HEK293 (cell line): ENCODE measurements around the gene AIFM3.
A peak's percentile ranks its signal among the peaks of the same experiment; 100 is the strongest.

Source experiments
- CTCF ChIA-PET: fragments of 350-600 bp; formaldehyde crosslinking; extraction: SDS; loops from one replicate; lab custom pipeline; 2021; ENCODE audit warnings: antibody characterized with exemption; lab: Yijun Ruan, JAX
- POLR2A ChIA-PET: fragments of 300-600 bp; formaldehyde crosslinking; extraction: SDS; loops from one replicate; lab custom pipeline; 2020; ENCODE audit warnings: antibody characterized with exemption, inconsistent platforms; lab: Yijun Ruan, JAX
- H3K27ac ChIP-seq: fragments of 200-500 bp; sonication (Bioruptor generic); 2 replicates; pipeline ENCODE4 v1.5.1; 2014; ENCODE audit warnings: low read depth, low read length, control low read depth, inconsistent platforms; ENCODE audit errors: extremely low read depth
- H3K36me3 ChIP-seq, 2 experiments: fragments of 200-500 bp in 1 of 2; sonication (Bioruptor generic) in 1 of 2; 1 replicate in 1 of 2; 2 replicates in 1 of 2; pipeline ENCODE4 v1.5.1; 2014 to 2017; ENCODE audit warnings: inconsistent platforms in 2 of 2, low read length in 2 of 2; ENCODE audit not compliant: control insufficient read depth in 2 of 2, insufficient read depth in 1 of 2
- H3K4me1 ChIP-seq: fragments of 200-500 bp; sonication (Bioruptor generic); 2 replicates; pipeline ENCODE4 v1.5.1; 2014; ENCODE audit warnings: mild to moderate bottlenecking, low read length, inconsistent platforms; ENCODE audit not compliant: control insufficient read depth, insufficient read depth
- H3K4me3 ChIP-seq: 2 replicates; pipeline ENCODE4 v1.5.1; 2011; ENCODE audit warnings: low read depth, mild to moderate bottlenecking, control low read depth, low read length, moderate library complexity
- H3K9me3 ChIP-seq: fragments of 200-500 bp; sonication (Bioruptor generic); 2 replicates; pipeline ENCODE4 v1.5.1; 2014; ENCODE audit warnings: low read depth, low read length, inconsistent platforms; ENCODE audit not compliant: control insufficient read depth, insufficient read depth
- BCL6B ChIP-seq: fragments of 450-650 bp; formaldehyde crosslinking; IDR thresholded peaks from 2 replicates; pipeline ENCODE4 v1.5.1; 2017; ENCODE audit warnings: missing biosample characterization, missing genetic modification characterization
- KLF16 ChIP-seq: fragments of 450-650 bp; formaldehyde crosslinking; IDR thresholded peaks from 2 replicates; pipeline ENCODE4 v1.5.1; 2017; ENCODE audit warnings: missing biosample characterization, missing genetic modification characterization
- PRDM2 ChIP-seq: fragments of 450-650 bp; formaldehyde crosslinking; IDR thresholded peaks from 2 replicates; pipeline ENCODE4 v1.5.1; 2016; ENCODE audit warnings: missing biosample characterization, missing genetic modification characterization, borderline replicate concordance
- TCF7L2 ChIP-seq: IDR thresholded peaks from 2 replicates; pipeline ENCODE4 v1.6.1; 2011; ENCODE audit warnings: low read depth, mild to moderate bottlenecking, inconsistent platforms, low read length, moderate library complexity, borderline replicate concordance
- WT1 ChIP-seq: fragments of 450-650 bp; formaldehyde crosslinking; IDR thresholded peaks from 2 replicates; pipeline ENCODE4 v1.5.1; 2016; ENCODE audit warnings: missing biosample characterization, missing genetic modification characterization
- ZEB2 ChIP-seq: fragments of 450-650 bp; formaldehyde crosslinking; IDR thresholded peaks from 2 replicates; pipeline ENCODE4 v1.5.1; 2016; ENCODE audit warnings: missing biosample characterization, missing genetic modification characterization
- ZFHX2 ChIP-seq: fragments of 450-650 bp; formaldehyde crosslinking; conservative IDR thresholded peaks from 2 replicates; pipeline ENCODE4 v1.5.1; 2016; ENCODE audit warnings: missing biosample characterization, missing genetic modification characterization
- ZFP37 ChIP-seq: fragments of 450-650 bp; formaldehyde crosslinking; IDR thresholded peaks from 2 replicates; pipeline ENCODE4 v1.5.1; 2016; ENCODE audit warnings: missing biosample characterization, missing genetic modification characterization
- ZNF133 ChIP-seq: fragments of 450-650 bp; formaldehyde crosslinking; IDR thresholded peaks from 2 replicates; pipeline ENCODE4 v1.5.1; 2016; ENCODE audit warnings: missing biosample characterization, missing genetic modification characterization
- ZNF202 ChIP-seq: fragments of 450-650 bp; formaldehyde crosslinking; IDR thresholded peaks from 2 replicates; pipeline ENCODE4 v1.5.1; 2016; ENCODE audit warnings: missing biosample characterization, missing genetic modification characterization, borderline replicate concordance
- ZNF544 ChIP-seq: fragments of 450-650 bp; formaldehyde crosslinking; IDR thresholded peaks from 2 replicates; pipeline ENCODE4 v1.5.0; 2017; ENCODE audit warnings: missing biosample characterization, missing genetic modification characterization
- ZNF549 ChIP-seq: fragments of 450-650 bp; IDR thresholded peaks from 2 replicates; pipeline ENCODE4 v1.5.1; 2018; ENCODE audit warnings: missing biosample characterization, missing genetic modification characterization, mild to moderate bottlenecking, inconsistent platforms, moderate library complexity
- ZNF610 ChIP-seq: fragments of 450-650 bp; formaldehyde crosslinking; IDR thresholded peaks from 2 replicates; pipeline ENCODE4 v1.5.1; 2016; ENCODE audit warnings: missing biosample characterization, missing genetic modification characterization, borderline replicate concordance
- ZNF626 ChIP-seq: fragments of 450-650 bp; sonication (Bioruptor Pico); formaldehyde crosslinking; IDR thresholded peaks from 2 replicates; pipeline ENCODE4 v1.5.1; 2018; ENCODE audit warnings: missing biosample characterization, missing genetic modification characterization, inconsistent platforms
- ZNF629 ChIP-seq: fragments of 450-650 bp; formaldehyde crosslinking; IDR thresholded peaks from 2 replicates; pipeline ENCODE4 v1.5.1; 2017; ENCODE audit warnings: missing biosample characterization, missing genetic modification characterization
- ZNF768 ChIP-seq: fragments of 450-650 bp; formaldehyde crosslinking; IDR thresholded peaks from 2 replicates; pipeline ENCODE4 v1.5.1; 2018; ENCODE audit warnings: missing biosample characterization, mild to moderate bottlenecking, missing genetic modification characterization
- ZNF776 ChIP-seq: fragments of 450-650 bp; formaldehyde crosslinking; IDR thresholded peaks from 2 replicates; pipeline ENCODE4 v1.5.0; 2017; ENCODE audit warnings: missing biosample characterization, missing genetic modification characterization, borderline replicate concordance

Gene AIFM3

GRCh38 chr22:21015466-21016006, 48.5 kb downstream of the AIFM3 start:
- Histone ChIP-seq H3K36me3 (no peaks in the 10 kb centered on the region), H3K27ac (no peak overlapping the region)
- ChIA-PET POLR2A (interaction anchor here (1.2 to 1.7 kb wide), 3 partner anchors 12 to 33 kb away, joined by 6 to 7 read pairs (median 7); partner anchors contain the start of genes LZTR1 and THAP7), CTCF (interaction anchor here (0.7 to 1.7 kb wide), 4 partner anchors 22 to 130 kb away, joined by 3 read pairs; no protein-coding TSS in a partner anchor)
- no peak for TF ChIP-seq ZNF133 (tag by site-specific recombination)
- TF ChIP-seq TCF7L2, result no peak
- TF ChIP-seq BCL6B, result no peak
- no peak for TF ChIP-seq ZFP37
- no peak for TF ChIP-seq ZNF629
- no peak for TF ChIP-seq ZNF202 (tag by site-specific recombination)
- TF ChIP-seq ZEB2 (tag by site-specific recombination), result no peak
- TF ChIP-seq PRDM2 (tag by site-specific recombination), result no peak
- TF ChIP-seq KLF16, result no peak
- TF ChIP-seq ZNF776, result no peak
- no peak for TF ChIP-seq WT1 (tag by site-specific recombination)
- no peak for TF ChIP-seq ZNF544 (tag by site-specific recombination)
- TF ChIP-seq ZNF626, result no peak
- TF ChIP-seq, all 188 proteins: peak for 0
- no peak overlapping the region for H3K4me3 ChIP-seq
- H3K4me1 ChIP-seq, result no peaks in the 10 kb centered on the region
- H3K9me3 ChIP-seq, result no peaks in the 10 kb centered on the region

- ChIA-PET POLR2A (no interaction called here), CTCF (interaction anchor here (0.6 kb wide), 1 partner anchor 52 kb away, joined by 3 read pairs; no protein-coding TSS in a partner anchor)
- H3K9me3 ChIP-seq, result no peaks in the 10 kb centered on the region
- H3K36me3 ChIP-seq, result no peaks in the 10 kb centered on the region
- no peak overlapping the region for H3K27ac ChIP-seq
- no peaks in the 10 kb centered on the region for H3K4me1 ChIP-seq
- H3K4me3 ChIP-seq, result no peak overlapping the region
- TF ChIP-seq ZNF549 (tag by site-specific recombination) (no peak), ZNF610 (tag by site-specific recombination) (no peak), ZNF768 (tag by site-specific recombination) (no peak), ZFHX2 (tag by site-specific recombination) (peak; percentile 21; the same call in 1 of the 2 replicates)
- TF ChIP-seq, all 188 proteins: peak for 1
Observed at GRCh38 chr22:21016644-21017420, 49.8 kb downstream of the AIFM3 start.
